Hippocampal formation (tissue), 2 donors: ENCODE measurements around the gene ARFIP1.

ENCODE experiments used
- DNase-seq, 2 donors: peaks; one replicate each; lab custom pipeline; 2025; lab: John Stamatoyannopoulos, UW

ARFIP1 gene

GRCh38 chr4:152961773-152962115, 182.0 kb downstream of the ARFIP1 start:
- DNase-seq: no peak
